Kidney epithelial cell (primary cell): ENCODE measurements around the gene UTP20. TPM values are rescaled to one million over a fixed set of nuclear protein-coding genes. Genes with fewer than 3 reads are reported as not detected.
"Not testable (repeated sequence)": the region's sequence is repeated elsewhere in the genome, so short reads cannot be mapped to it uniquely, and the experiment has no call there.

Experiments used
- DNase-seq: peaks from one replicate; pipeline ENCODE4 v3.0.0-alpha.2; 2010; ENCODE audit warnings: low read depth
- H3K27me3 ChIP-seq: 2 replicates; pipeline ENCODE4 v1.6.0; 2011; ENCODE audit warnings: low read length; ENCODE audit not compliant: control insufficient read depth, insufficient read depth
- H3K36me3 ChIP-seq: 2 replicates; pipeline ENCODE4 v1.5.1; 2011; ENCODE audit warnings: low read length; ENCODE audit not compliant: control insufficient read depth, insufficient read depth
- H3K4me3 ChIP-seq: 2 replicates; pipeline ENCODE4 v1.5.1; 2011; ENCODE audit warnings: low read depth, mild to moderate bottlenecking, control low read depth, low read length
- total RNA-seq: library from RNA; depleted of rRNA; stranded (reverse); fragments of >200 nt; gene quantifications from 2 replicates; pipeline ENCODE4 v1.2.3, GENCODE V29; 2015
- TF ChIP-seq, protein P1 (sequence below): IDR thresholded peaks from 2 replicates; pipeline ENCODE4 v1.5.1; 2011; ENCODE audit warnings: mild to moderate bottlenecking, moderate library complexity, low read length, control low read depth, inconsistent platforms; ENCODE audit not compliant: insufficient read depth, poor library complexity, severe bottlenecking

UTP20 gene
- total RNA-seq, 1 donor from 2014 or later: 16.5 TPM

DNA sequence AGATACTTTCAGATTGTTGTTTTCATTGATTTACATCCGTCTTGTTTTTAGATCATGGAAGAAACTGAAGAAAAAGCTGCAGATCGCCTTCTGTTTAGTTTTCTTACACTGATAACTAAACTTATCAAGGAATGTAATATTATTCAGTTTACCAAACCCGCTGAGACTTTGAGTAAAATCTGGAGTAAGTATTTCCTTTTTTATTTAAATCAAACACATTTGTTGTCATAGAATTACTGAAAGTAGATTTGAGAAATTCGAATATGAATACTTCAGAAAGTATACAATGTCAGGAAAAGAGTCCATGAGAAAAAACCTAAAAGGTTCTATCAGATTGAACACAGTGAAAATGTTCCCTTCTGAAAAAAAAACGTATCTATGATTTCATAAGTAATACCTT lies 95.7 kb downstream of the UTP20 start:
- H3K4me3 ChIP-seq: no peak overlapping the region
- no peaks in the 10 kb centered on the region for H3K36me3 ChIP-seq
- DNase-seq: no peak
- TF ChIP-seq, protein P1, sequence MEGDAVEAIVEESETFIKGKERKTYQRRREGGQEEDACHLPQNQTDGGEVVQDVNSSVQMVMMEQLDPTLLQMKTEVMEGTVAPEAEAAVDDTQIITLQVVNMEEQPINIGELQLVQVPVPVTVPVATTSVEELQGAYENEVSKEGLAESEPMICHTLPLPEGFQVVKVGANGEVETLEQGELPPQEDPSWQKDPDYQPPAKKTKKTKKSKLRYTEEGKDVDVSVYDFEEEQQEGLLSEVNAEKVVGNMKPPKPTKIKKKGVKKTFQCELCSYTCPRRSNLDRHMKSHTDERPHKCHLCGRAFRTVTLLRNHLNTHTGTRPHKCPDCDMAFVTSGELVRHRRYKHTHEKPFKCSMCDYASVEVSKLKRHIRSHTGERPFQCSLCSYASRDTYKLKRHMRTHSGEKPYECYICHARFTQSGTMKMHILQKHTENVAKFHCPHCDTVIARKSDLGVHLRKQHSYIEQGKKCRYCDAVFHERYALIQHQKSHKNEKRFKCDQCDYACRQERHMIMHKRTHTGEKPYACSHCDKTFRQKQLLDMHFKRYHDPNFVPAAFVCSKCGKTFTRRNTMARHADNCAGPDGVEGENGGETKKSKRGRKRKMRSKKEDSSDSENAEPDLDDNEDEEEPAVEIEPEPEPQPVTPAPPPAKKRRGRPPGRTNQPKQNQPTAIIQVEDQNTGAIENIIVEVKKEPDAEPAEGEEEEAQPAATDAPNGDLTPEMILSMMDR: no peak
- no peaks in the 10 kb centered on the region for H3K27me3 ChIP-seq

- TF ChIP-seq, protein P1: no peak
- Histone ChIP-seq H3K27me3 (no peaks in the 10 kb centered on the region), H3K36me3 (no peaks in the 10 kb centered on the region), H3K4me3 (no peak overlapping the region)
- no peak for DNase-seq
Observed at GRCh38 chr12:101379149-101379548, 99.2 kb downstream of the UTP20 start.

DNA sequence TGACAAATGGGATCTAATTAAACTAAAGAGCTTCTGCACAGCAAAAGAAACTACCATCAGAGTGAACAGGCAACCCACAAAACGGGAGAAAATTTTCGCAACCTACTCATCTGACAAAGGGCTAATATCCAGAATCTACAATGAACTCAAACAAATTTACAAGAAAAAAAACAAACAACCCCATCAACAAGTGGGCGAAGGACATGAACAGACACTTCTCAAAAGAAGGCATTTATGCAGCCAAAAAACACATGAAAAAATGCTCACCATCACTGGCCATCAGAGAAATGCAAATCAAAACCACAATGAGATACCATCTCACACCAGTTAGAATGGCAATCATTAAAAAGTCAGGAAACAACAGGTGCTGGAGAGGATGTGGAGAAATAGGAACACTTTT lies 111.3 kb downstream of the UTP20 start:
- not testable (repeated sequence) for H3K36me3 ChIP-seq, H3K4me3 ChIP-seq

GRCh38 chr12:101407049-101407435 lies 127.1 kb downstream of the UTP20 start:
- TF ChIP-seq, protein P1: no peak
- peak overlapping the region; percentile 58 for H3K4me3 ChIP-seq
- no peaks in the 10 kb centered on the region for H3K36me3 ChIP-seq
- H3K27me3 ChIP-seq: no peaks in the 10 kb centered on the region
- DNase-seq: no peak

More for the DNA sequence above, 111.3 kb downstream of the UTP20 start:
- H3K27me3 ChIP-seq, DNase-seq: not testable (repeated sequence)

DNA sequence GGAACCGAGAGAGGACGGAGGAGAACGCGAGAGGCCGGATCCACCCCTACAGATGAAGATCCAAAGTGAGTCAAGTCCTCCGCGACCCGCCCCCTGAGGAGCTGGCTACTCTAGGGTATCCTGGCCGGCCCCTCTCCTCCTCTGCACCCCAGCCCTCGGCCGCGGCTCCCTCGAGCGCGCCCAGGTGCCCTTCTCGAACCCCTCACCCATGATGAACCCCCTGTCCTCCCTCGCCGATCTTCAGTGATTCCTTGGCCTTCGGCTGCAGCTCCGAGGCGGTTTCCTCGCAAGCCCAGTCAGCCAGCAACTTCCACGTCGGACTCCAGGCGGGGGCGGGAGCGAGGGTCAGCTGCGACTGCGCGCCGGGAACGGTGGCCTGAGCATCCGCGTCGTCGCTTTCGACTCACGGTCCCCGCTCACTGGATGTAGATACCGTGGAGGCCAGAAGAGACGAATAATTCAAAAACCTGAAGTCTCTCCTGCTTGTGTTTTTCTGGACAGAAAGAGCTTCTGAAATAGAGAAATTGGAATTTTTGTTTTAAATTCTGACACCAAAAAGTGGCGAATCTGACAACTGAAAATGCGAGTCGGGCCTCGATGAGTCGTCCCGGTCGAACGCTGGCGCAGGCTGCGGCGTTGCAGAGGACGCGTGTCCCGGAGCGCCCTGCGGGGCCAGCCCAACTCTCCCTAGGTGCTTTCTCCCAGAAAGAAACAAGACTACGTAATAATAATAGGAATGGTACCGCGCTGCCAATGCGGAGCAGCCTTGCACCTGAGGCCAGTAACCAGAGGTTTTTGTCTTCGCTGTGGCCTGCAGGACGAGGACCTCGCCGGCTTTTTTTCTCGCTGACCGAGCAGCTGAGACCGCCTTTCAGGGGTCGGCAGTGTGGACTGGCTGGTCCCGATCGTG lies 127.8 kb downstream of the UTP20 start, which contains the start of gene ARL1:
Gene ARL1 (minus strand): TSS at position 337 of the 910 bp plus-strand sequence. CDS start 127 bp downstream, at position 210.
- no peak for DNase-seq
- TF ChIP-seq, protein P1: no peak
- H3K27me3 ChIP-seq: no peaks in the 10 kb centered on the region
- peak within 1 kb of the TSS; percentile 58 for H3K4me3 ChIP-seq
- H3K36me3 ChIP-seq: no peaks in the 10 kb centered on the region

DNA sequence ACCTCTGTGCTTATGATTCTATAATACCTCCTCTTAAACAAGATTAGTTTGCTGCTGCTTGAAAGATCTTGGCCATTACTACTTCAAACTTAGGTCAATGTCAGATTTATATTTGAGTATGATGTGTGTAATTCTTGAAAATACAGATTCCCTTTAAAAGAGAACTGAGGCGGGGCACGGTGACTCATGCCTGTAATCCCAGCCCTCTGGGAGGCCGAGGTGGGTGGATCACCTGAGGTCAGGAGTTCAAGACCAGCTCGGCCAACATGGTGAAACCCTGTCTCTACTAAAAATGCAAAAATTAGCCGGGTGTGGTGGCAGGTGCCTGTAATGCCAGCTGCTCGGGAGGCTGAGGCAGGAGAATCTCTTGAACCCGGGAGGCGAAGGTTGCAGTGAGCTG lies 130.3 kb downstream of the UTP20 start:
- H3K36me3 ChIP-seq, H3K27me3 ChIP-seq, H3K4me3 ChIP-seq, DNase-seq: not testable (repeated sequence)

DNA sequence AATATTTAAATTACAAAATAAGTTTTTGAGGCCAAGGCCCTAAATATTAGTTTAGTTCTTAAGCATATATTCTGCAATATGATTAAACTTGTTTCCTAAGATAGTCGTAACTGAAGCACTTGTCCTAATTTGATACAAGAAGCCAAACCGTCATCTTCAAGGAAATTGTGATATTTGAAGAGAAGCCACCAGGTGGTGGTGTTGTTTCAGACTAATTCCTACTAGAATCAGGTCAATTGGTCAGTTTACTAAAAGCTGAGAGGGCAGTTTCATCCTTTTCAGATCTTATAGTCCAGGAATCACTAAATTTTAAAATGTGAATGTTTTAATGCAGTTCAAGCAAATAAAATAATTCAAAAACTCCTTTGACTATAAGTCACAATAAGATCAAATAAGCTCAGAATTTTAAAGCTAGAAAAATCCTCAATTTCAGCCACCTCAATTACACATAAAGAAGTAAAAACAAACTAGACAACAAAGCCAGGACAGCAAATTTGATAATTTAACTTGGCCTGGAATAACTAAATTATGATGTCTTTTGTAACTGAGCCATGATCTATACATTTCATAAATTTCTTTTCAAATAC lies 134.7 kb downstream of the UTP20 start:
- Histone ChIP-seq H3K27me3 (no peaks in the 10 kb centered on the region), H3K4me3 (no peak overlapping the region), H3K36me3 (no peaks in the 10 kb centered on the region)
- no peak for DNase-seq
- TF ChIP-seq, protein P1: peak; percentile 57
